H9 (cell line): ENCODE results near the gene ISM2. TPM values are rescaled to one million over a fixed set of nuclear protein-coding genes. Genes with fewer than 3 reads are reported as not detected.

Experiments used
- DNase-seq: peaks from one replicate; pipeline ENCODE4 v3.0.0-alpha.2; 2017
- H2AFZ ChIP-seq: one replicate; pipeline ENCODE4 v1.6.1; 2013; ENCODE audit warnings: mild to moderate bottlenecking, low read length, control low read depth, moderate library complexity
- H2AK5ac ChIP-seq: 2 replicates; pipeline ENCODE4 v1.6.1; 2013; ENCODE audit warnings: low read length, control low read depth, mixed read lengths; ENCODE audit not compliant: insufficient read length
- H2BK120ac ChIP-seq: one replicate; pipeline ENCODE4 v1.6.1; 2013; ENCODE audit warnings: low read depth, mild to moderate bottlenecking, low read length, control low read depth, inconsistent platforms; ENCODE audit not compliant: poor library complexity, severe bottlenecking
- H2BK12ac ChIP-seq: 2 replicates; pipeline ENCODE4 v1.6.1; 2013; ENCODE audit warnings: low read length, control low read depth, mixed read lengths, low read depth; ENCODE audit not compliant: insufficient read length
- H2BK15ac ChIP-seq: 2 replicates; pipeline ENCODE4 v1.6.1; 2013; ENCODE audit warnings: low read depth, low read length, control low read depth
- H2BK20ac ChIP-seq: one replicate; pipeline ENCODE4 v1.6.1; 2013; ENCODE audit warnings: low read depth, mild to moderate bottlenecking, low read length, control low read depth, inconsistent platforms; ENCODE audit not compliant: poor library complexity, severe bottlenecking
- H2BK5ac ChIP-seq: 2 replicates; pipeline ENCODE4 v1.6.1; 2013; ENCODE audit warnings: low read length, control low read depth, mixed read lengths; ENCODE audit not compliant: insufficient read length
- H3K14ac ChIP-seq: 2 replicates; pipeline ENCODE4 v1.6.1; 2013; ENCODE audit warnings: low read length, control low read depth; ENCODE audit not compliant: insufficient read depth
- H3K18ac ChIP-seq: 2 replicates; pipeline ENCODE4 v1.6.1; 2013; ENCODE audit warnings: low read depth, mild to moderate bottlenecking, mixed read lengths, low read length, control low read depth; ENCODE audit not compliant: insufficient read length
- H3K23ac ChIP-seq: 2 replicates; pipeline ENCODE4 v1.6.1; 2013; ENCODE audit warnings: low read length, control low read depth, mixed read lengths, low read depth; ENCODE audit not compliant: insufficient read length
- H3K23me2 ChIP-seq: 2 replicates; pipeline ENCODE4 v1.6.1; 2013; ENCODE audit warnings: low read depth, mild to moderate bottlenecking, mixed read lengths, low read length, control low read depth; ENCODE audit not compliant: insufficient read length, poor library complexity, severe bottlenecking
- H3K27ac ChIP-seq: 2 replicates; pipeline ENCODE4 v1.5.1; 2013; ENCODE audit warnings: low read length, control low read depth, mixed read lengths, low read depth; ENCODE audit not compliant: insufficient read length
- H3K27me3 ChIP-seq: 2 replicates; pipeline ENCODE4 v1.6.1; 2013; ENCODE audit warnings: low read length, control low read depth, inconsistent platforms; ENCODE audit not compliant: insufficient read depth
- H3K4ac ChIP-seq: 2 replicates; pipeline ENCODE4 v1.6.1; 2013; ENCODE audit warnings: low read depth, mild to moderate bottlenecking, control low read depth, inconsistent platforms, low read length, moderate library complexity
- H3K4me1 ChIP-seq: 2 replicates; pipeline ENCODE4 v1.6.1; 2013; ENCODE audit warnings: low read length, control low read depth, inconsistent platforms; ENCODE audit not compliant: insufficient read depth
- H3K4me2 ChIP-seq: 2 replicates; pipeline ENCODE4 v1.6.1; 2013; ENCODE audit warnings: low read length, control low read depth, mixed read lengths; ENCODE audit not compliant: insufficient read length, insufficient read depth
- H3K56ac ChIP-seq: 2 replicates; pipeline ENCODE4 v1.6.1; 2013; ENCODE audit warnings: low read depth, mild to moderate bottlenecking, mixed read lengths, low read length, control low read depth; ENCODE audit not compliant: insufficient read length
- H3K79me1 ChIP-seq: 2 replicates; pipeline ENCODE4 v1.6.1; 2013; ENCODE audit warnings: low read depth, mild to moderate bottlenecking, moderate library complexity, low read length, control low read depth, inconsistent platforms; ENCODE audit not compliant: insufficient read depth, poor library complexity, severe bottlenecking
- H3K79me2 ChIP-seq: 2 replicates; pipeline ENCODE4 v1.6.1; 2013; ENCODE audit warnings: low read length, control low read depth, inconsistent platforms; ENCODE audit not compliant: insufficient read depth
- H3K9ac ChIP-seq: 2 replicates; pipeline ENCODE4 v1.6.1; 2013; ENCODE audit warnings: low read length, control low read depth, mixed read lengths; ENCODE audit not compliant: insufficient read length; ENCODE audit errors: extremely low read depth
- H3K9me3 ChIP-seq: one replicate; pipeline ENCODE4 v1.6.1; 2013; ENCODE audit warnings: low read depth, low read length, inconsistent platforms; ENCODE audit not compliant: control insufficient read depth
- H3T11ph ChIP-seq: one replicate; pipeline ENCODE4 v1.6.1; 2013; ENCODE audit warnings: mild to moderate bottlenecking, low read length, control low read depth, inconsistent platforms
- H4K20me1 ChIP-seq: one replicate; pipeline ENCODE4 v1.6.1; 2013; ENCODE audit not compliant: control insufficient read depth, insufficient read length, insufficient read depth
- H4K5ac ChIP-seq: 2 replicates; pipeline ENCODE4 v1.6.1; 2013; ENCODE audit warnings: low read depth, mild to moderate bottlenecking, mixed read lengths, low read length, control low read depth; ENCODE audit not compliant: insufficient read length
- H4K8ac ChIP-seq: replicated peaks from 2 replicates; pipeline ENCODE4 v1.6.1; 2013; ENCODE audit warnings: low read length, control low read depth, mixed read lengths, low read depth; ENCODE audit not compliant: insufficient read length
- H4K91ac ChIP-seq: 2 replicates; pipeline ENCODE4 v1.6.1; 2013; ENCODE audit warnings: low read depth, mild to moderate bottlenecking, moderate library complexity, mixed read lengths, low read length, control low read depth; ENCODE audit not compliant: insufficient read length
- H3K27ac Mint-ChIP-seq, 3 experiments: 2 replicates in 2 of 3; 3 replicates in 1 of 3; pipeline ENCODE4 v1.8.0; 2020 to 2021; ENCODE audit warnings: mixed read lengths in 3 of 3, mild to moderate bottlenecking in 1 of 3, moderate library complexity in 1 of 3
- H3K27me3 Mint-ChIP-seq: 2 replicates; pipeline ENCODE4 v1.8.0; 2021; ENCODE audit warnings: low read depth, mild to moderate bottlenecking, moderate library complexity, mixed read lengths
- H3K36me3 Mint-ChIP-seq, 3 experiments: 2 replicates in 2 of 3; 3 replicates in 1 of 3; pipeline ENCODE4 v1.8.0; 2020 to 2021; ENCODE audit warnings: low read depth in 3 of 3, mixed read lengths in 3 of 3; ENCODE audit not compliant: insufficient read depth in 1 of 3
- H3K4me1 Mint-ChIP-seq, 2 experiments: 2 replicates each; pipeline ENCODE4 v1.8.0; 2020; ENCODE audit warnings: mixed read lengths in 2 of 2
- H3K4me3 Mint-ChIP-seq, 2 experiments: 2 replicates in 1 of 2; 3 replicates in 1 of 2; pipeline ENCODE4 v1.8.0; 2020 to 2021; ENCODE audit warnings: mild to moderate bottlenecking in 2 of 2, mixed read lengths in 2 of 2, moderate library complexity in 1 of 2
- H3K9me3 Mint-ChIP-seq, 2 experiments: 2 replicates in 1 of 2; 3 replicates in 1 of 2; pipeline ENCODE4 v1.8.0; 2020; ENCODE audit warnings: mild to moderate bottlenecking in 2 of 2, mixed read lengths in 2 of 2, moderate library complexity in 1 of 2
- CTCF ChIP-seq: fragments of 200-600 bp; sonication (generic); conservative IDR thresholded peaks from 3 replicates; pipeline ENCODE4 v1.8.0; 2021; ENCODE audit warnings: antibody characterized with exemption, mild to moderate bottlenecking
- WGBS: extraction: QIAGEN DNeasy Blood & Tissue Kit; methylation state at CpG from one replicate; pipeline ENCODE4 v1.1.7; 2013; ENCODE audit warnings: missing lambda C conversion rate, low lambda C conversion rate, mixed read lengths; ENCODE audit not compliant: insufficient read length; ENCODE audit errors: extremely low coverage; 5-methylcytosine and 5-hydroxymethylcytosine counted together
- total RNA-seq: library from RNA; stranded (reverse); gene quantifications from 2 replicates; pipeline ENCODE4 v1.2.1, GENCODE V29; 2021

ISM2 gene
- total RNA-seq, 1 experiment from 2014 or later = 0.39 TPM

- H3K9me3 Mint-ChIP-seq = no peaks in the 10 kb centered on the region
- peaks cover 2% of the 10 kb centered on the region; the same call in 1 of the 2 replicates for H3K27me3 Mint-ChIP-seq
- no peak for DNase-seq
- no peaks in the 10 kb centered on the region for H3K4me1 ChIP-seq
- H4K20me1 ChIP-seq = no peaks in the 10 kb centered on the region
- H3K14ac ChIP-seq = no peak overlapping the region
- no peaks in the 10 kb centered on the region for H3K9me3 ChIP-seq
- no peaks in the 10 kb centered on the region for H3K79me1 ChIP-seq
- H3K18ac ChIP-seq = no peak overlapping the region
- no peak for TF ChIP-seq CTCF
- H3K4me1 Mint-ChIP-seq = peaks cover 0 to 4% of the 10 kb centered on the region in 2 experiments; a peak in 1 of 4 replicates
- no peak overlapping the region for H2BK15ac ChIP-seq
- H2BK12ac ChIP-seq = no peak overlapping the region
- H3K36me3 Mint-ChIP-seq = no peaks in the 10 kb centered on the region; a peak in 1 of 7 replicates
- H3K23me2 ChIP-seq = no peaks in the 10 kb centered on the region
- no peak overlapping the region for H2BK5ac ChIP-seq
- no peak overlapping the region for H2BK120ac ChIP-seq
- no peak overlapping the region for H4K5ac ChIP-seq
- no peak overlapping the region for H3K27ac ChIP-seq
- H4K91ac ChIP-seq = no peak overlapping the region
- H3K4ac ChIP-seq = no peak overlapping the region
- H3K4me2 ChIP-seq = no peak overlapping the region
- no peaks in the 10 kb centered on the region for H3K27me3 ChIP-seq
- H3K23ac ChIP-seq = no peak overlapping the region
- no CpG with 5 or more reads among the region's 7 CpGs for WGBS
- H3K27ac Mint-ChIP-seq = no peak overlapping the region
- no peak overlapping the region for H2BK20ac ChIP-seq
- no peak overlapping the region for H3K9ac ChIP-seq
- no peaks in the 10 kb centered on the region for H3K79me2 ChIP-seq
- H3K56ac ChIP-seq = no peak overlapping the region
- no peak overlapping the region for H2AK5ac ChIP-seq
- no peak overlapping the region for H3T11ph ChIP-seq
- no peak overlapping the region for H4K8ac ChIP-seq
- H2AFZ ChIP-seq = no peak overlapping the region
- no peak overlapping the region for H3K4me3 Mint-ChIP-seq
These were observed 10.1 kb downstream of the ISM2 start for GRCh38 chr14:77488558-77488957.
